Dendritic cell treated with granulocyte-macrophage colony-stimulating factor and Interleukin-4, amounts not matched to agents 40 ng/mL and 50 ng/mL, for 4 days (primary cell): ENCODE results near the gene FIS1.
"Not testable (repeated sequence)": the region's sequence is repeated elsewhere in the genome, so short reads cannot be mapped to it uniquely, and the experiment has no call there.

Source experiments
- H3K27ac Mint-ChIP-seq: one replicate; pipeline ENCODE4 v1.8.0; 2022; ENCODE audit warnings: mild to moderate bottlenecking, mixed read lengths
- H3K27me3 Mint-ChIP-seq: one replicate; pipeline ENCODE4 v1.8.0; 2022; ENCODE audit warnings: mild to moderate bottlenecking, mixed read lengths
- H3K36me3 Mint-ChIP-seq: one replicate; pipeline ENCODE4 v1.8.0; 2022; ENCODE audit warnings: low read depth, mixed read lengths
- H3K4me1 Mint-ChIP-seq: one replicate; pipeline ENCODE4 v1.8.0; 2022; ENCODE audit warnings: low read depth, mixed read lengths
- H3K4me3 Mint-ChIP-seq: one replicate; pipeline ENCODE4 v1.8.0; 2022; ENCODE audit warnings: mild to moderate bottlenecking, moderate library complexity, mixed read lengths
- H3K9me3 Mint-ChIP-seq: one replicate; pipeline ENCODE4 v1.8.0; 2022; ENCODE audit warnings: mixed read lengths
- intact Hi-C: fragments of 100-400 bp; cut with micrococcal nuclease; formaldehyde crosslinking; loops from one replicate; pipeline ENCODE4 v1.15.0; 2022

The FIS1 gene

GRCh38 chr7:101200504-101200861 is 44.4 kb downstream of the FIS1 start:
- Mint-ChIP-seq H3K27me3 (peaks cover 70% of the 10 kb centered on the region), H3K4me1 (peaks cover 32% of the 10 kb centered on the region), H3K27ac (no peak overlapping the region), H3K36me3 (no peaks in the 10 kb centered on the region), H3K4me3 (no peak overlapping the region), H3K9me3 (no peaks in the 10 kb centered on the region)
- intact Hi-C loops, result no loop called here

GRCh38 chr7:101199522-101199921 is 45.4 kb downstream of the FIS1 start:
- intact Hi-C loops, H3K4me3 Mint-ChIP-seq, H3K9me3 Mint-ChIP-seq, H3K27ac Mint-ChIP-seq, H3K36me3 Mint-ChIP-seq: not testable (repeated sequence)
- Mint-ChIP-seq H3K27me3 (peaks cover 75% of the 10 kb centered on the region), H3K4me1 (peaks cover 32% of the 10 kb centered on the region)

GRCh38 chr7:101198476-101198875 is 46.4 kb downstream of the FIS1 start:
- H3K9me3 Mint-ChIP-seq, result no peaks in the 10 kb centered on the region
- intact Hi-C loops, result no loop called here
- H3K4me1 Mint-ChIP-seq, result peaks cover 23% of the 10 kb centered on the region
- H3K36me3 Mint-ChIP-seq, result no peaks in the 10 kb centered on the region
- H3K4me3 Mint-ChIP-seq, result no peak overlapping the region
- H3K27ac Mint-ChIP-seq, result no peak overlapping the region
- peaks cover 77% of the 10 kb centered on the region for H3K27me3 Mint-ChIP-seq

GRCh38 chr7:101197991-101198390 is 46.9 kb downstream of the FIS1 start:
- Mint-ChIP-seq H3K4me3 (no peak overlapping the region), H3K4me1 (peaks cover 18% of the 10 kb centered on the region), H3K9me3 (no peaks in the 10 kb centered on the region), H3K27ac (no peak overlapping the region), H3K36me3 (no peaks in the 10 kb centered on the region), H3K27me3 (peaks cover 75% of the 10 kb centered on the region)
- intact Hi-C loops, result no loop called here

GRCh38 chr7:101195884-101196283 is 49.0 kb downstream of the FIS1 start:
- intact Hi-C loops, result no loop called here
- Mint-ChIP-seq H3K27me3 (peaks cover 57% of the 10 kb centered on the region), H3K4me3 (no peak overlapping the region), H3K27ac (no peak overlapping the region), H3K36me3 (no peaks in the 10 kb centered on the region), H3K4me1 (peaks cover 5% of the 10 kb centered on the region), H3K9me3 (no peaks in the 10 kb centered on the region)
